ENCODE data around the gene SCAPER.
"Not testable (repeated sequence)": the region's sequence is repeated elsewhere in the genome, so short reads cannot be mapped to it uniquely, and the experiment has no call there.

Gene SCAPER

DNA sequence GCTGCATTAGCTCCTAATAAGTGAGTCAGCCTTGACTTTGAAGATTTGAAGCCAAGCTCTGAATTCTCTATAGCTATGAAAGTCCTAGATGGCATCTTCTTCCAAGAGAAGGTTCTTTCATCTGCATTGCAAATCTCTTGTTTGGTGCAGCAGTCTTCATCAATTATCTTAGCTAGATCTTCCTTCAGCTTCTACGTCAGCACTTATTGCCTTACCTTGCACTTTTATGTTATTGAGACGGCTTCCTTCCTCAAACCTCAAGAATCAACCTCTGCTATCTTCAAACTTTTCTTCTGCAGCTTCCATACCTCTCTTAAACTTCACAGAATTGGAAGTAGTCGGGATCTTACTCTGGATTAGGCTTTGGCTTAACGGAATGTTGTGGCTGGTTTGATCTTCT, 167.6 kb downstream of the SCAPER start:
- TF ChIP-seq CTCF (IDR thresholded peaks at IDR 0.05; ENCODE audit: insufficient read depth, low read length), result no peak
- TF ChIP-seq, protein P1, sequence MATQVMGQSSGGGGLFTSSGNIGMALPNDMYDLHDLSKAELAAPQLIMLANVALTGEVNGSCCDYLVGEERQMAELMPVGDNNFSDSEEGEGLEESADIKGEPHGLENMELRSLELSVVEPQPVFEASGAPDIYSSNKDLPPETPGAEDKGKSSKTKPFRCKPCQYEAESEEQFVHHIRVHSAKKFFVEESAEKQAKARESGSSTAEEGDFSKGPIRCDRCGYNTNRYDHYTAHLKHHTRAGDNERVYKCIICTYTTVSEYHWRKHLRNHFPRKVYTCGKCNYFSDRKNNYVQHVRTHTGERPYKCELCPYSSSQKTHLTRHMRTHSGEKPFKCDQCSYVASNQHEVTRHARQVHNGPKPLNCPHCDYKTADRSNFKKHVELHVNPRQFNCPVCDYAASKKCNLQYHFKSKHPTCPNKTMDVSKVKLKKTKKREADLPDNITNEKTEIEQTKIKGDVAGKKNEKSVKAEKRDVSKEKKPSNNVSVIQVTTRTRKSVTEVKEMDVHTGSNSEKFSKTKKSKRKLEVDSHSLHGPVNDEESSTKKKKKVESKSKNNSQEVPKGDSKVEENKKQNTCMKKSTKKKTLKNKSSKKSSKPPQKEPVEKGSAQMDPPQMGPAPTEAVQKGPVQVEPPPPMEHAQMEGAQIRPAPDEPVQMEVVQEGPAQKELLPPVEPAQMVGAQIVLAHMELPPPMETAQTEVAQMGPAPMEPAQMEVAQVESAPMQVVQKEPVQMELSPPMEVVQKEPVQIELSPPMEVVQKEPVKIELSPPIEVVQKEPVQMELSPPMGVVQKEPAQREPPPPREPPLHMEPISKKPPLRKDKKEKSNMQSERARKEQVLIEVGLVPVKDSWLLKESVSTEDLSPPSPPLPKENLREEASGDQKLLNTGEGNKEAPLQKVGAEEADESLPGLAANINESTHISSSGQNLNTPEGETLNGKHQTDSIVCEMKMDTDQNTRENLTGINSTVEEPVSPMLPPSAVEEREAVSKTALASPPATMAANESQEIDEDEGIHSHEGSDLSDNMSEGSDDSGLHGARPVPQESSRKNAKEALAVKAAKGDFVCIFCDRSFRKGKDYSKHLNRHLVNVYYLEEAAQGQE (IDR thresholded peaks at IDR 0.05; ENCODE audit: insufficient replicate concordance, low read depth), result no peak
- TF ChIP-seq GABPA (IDR thresholded peaks at IDR 0.05; ENCODE audit: low read depth), result no peak
- no peak for TF ChIP-seq SPI1 (IDR thresholded peaks at IDR 0.05; ENCODE audit: borderline replicate concordance, low read depth)
- no peak for TF ChIP-seq POLR2AphosphoS5 (IDR thresholded peaks at IDR 0.05; ENCODE audit: low read depth)
- H3K27me3 ChIP-seq (ENCODE audit: insufficient read depth, poor library complexity, severe bottlenecking), result no peaks in the 10 kb centered on the region
- H3K4me3 ChIP-seq (replicated peaks; ENCODE audit: insufficient read depth, low read length), result no peak overlapping the region
- no peak for DNase-seq (ENCODE audit: low read depth in 1 of 2, low spot score in 1 of 2)
- H3K27ac ChIP-seq (replicated peaks), result no peak overlapping the region

- peak in 1 of 2 experiments; percentile 3 for DNase-seq (ENCODE audit: low read depth in 1 of 2, low spot score in 1 of 2)
- not testable (repeated sequence) for H3K4me3 ChIP-seq (replicated peaks; ENCODE audit: insufficient read depth, low read length); H3K27ac ChIP-seq (replicated peaks); H3K27me3 ChIP-seq (ENCODE audit: insufficient read depth, poor library complexity, severe bottlenecking)
These were observed 172.8 kb downstream of the SCAPER start for GRCh38 chr15:76732321-76732720.

DNA sequence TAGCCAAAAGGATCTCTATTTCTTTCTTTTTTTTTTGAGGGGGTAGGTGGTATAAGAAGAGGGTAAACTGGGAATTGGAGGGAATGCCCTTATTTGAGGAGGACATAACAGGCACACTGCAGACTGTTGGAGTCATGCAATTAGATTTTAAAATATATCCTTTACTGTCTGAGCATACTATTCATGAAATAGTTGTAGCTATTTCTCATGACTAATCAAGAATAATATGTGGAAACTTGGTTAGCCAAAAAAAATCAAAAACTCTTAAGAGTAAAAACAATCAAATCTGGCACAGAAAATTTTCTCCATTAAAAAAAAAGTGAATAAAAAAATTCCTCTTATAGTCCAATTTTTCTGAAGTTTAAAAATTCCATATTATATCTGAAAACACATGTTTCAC, 174.9 kb downstream of the SCAPER start:
- no peak for TF ChIP-seq POLR2AphosphoS5 (IDR thresholded peaks at IDR 0.05; ENCODE audit: low read depth)
- TF ChIP-seq CTCF (IDR thresholded peaks at IDR 0.05; ENCODE audit: insufficient read depth, low read length), result no peak
- no peak for TF ChIP-seq GABPA (IDR thresholded peaks at IDR 0.05; ENCODE audit: low read depth)
- Histone ChIP-seq H3K4me3 (replicated peaks; ENCODE audit: insufficient read depth, low read length) (no peak overlapping the region), H3K27me3 (ENCODE audit: insufficient read depth, poor library complexity, severe bottlenecking) (no peaks in the 10 kb centered on the region), H3K27ac (replicated peaks) (no peak overlapping the region)
- no peak for DNase-seq (ENCODE audit: low read depth in 1 of 2, low spot score in 1 of 2)

DNA sequence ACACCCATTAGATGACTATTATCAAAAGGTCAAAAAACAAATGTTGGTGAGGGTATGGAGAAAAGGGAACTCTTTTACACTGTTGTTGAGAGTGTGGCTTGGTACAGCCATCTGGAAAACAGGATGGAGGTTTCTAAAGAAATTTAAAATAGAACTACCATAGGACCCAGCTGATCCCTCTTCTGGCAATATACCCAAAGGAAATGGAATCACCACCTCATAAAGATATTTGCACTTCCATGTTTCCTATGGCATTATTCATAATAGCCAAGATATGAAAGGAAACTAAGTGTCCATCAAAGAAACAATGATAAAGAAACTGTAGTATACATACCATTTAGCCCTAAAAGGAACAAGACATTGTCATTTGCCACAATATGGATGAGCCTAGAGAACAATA, 186.3 kb downstream of the SCAPER start:
- TF ChIP-seq, protein P1 (IDR thresholded peaks at IDR 0.05; ENCODE audit: insufficient replicate concordance, low read depth), result no peak
- TF ChIP-seq CTCF (IDR thresholded peaks at IDR 0.05; ENCODE audit: insufficient read depth, low read length) (no peak), POLR2AphosphoS5 (IDR thresholded peaks at IDR 0.05; ENCODE audit: low read depth) (no peak), SPI1 (IDR thresholded peaks at IDR 0.05; ENCODE audit: borderline replicate concordance, low read depth) (no peak), GABPA (IDR thresholded peaks at IDR 0.05; ENCODE audit: low read depth) (no peak)
- H3K27me3 ChIP-seq (ENCODE audit: insufficient read depth, poor library complexity, severe bottlenecking), result no peaks in the 10 kb centered on the region
- no peak overlapping the region for H3K4me3 ChIP-seq (replicated peaks; ENCODE audit: insufficient read depth, low read length)
- no peak for DNase-seq (ENCODE audit: low read depth in 1 of 2, low spot score in 1 of 2)
- no peak overlapping the region for H3K27ac ChIP-seq (replicated peaks)

Data from HL-60 (cell line).